Gastrocnemius medialis (tissue), 4 donors: ENCODE data around the gene CIAPIN1.

Experiments used
- POLR2A ChIP-seq, 2 donors: fragments of 450-650 bp; IDR thresholded peaks; one replicate each; pipeline ENCODE4 v1.6.1; 2017; ENCODE audit warnings: antibody characterized with exemption in 2 of 2, mild to moderate bottlenecking in 2 of 2, moderate library complexity in 2 of 2
- TF ChIP-seq, protein P1 (sequence below), 5 experiments: fragments of 450-650 bp in 3 of 5; fragments of 200-600 bp in 2 of 5; sonication (generic) in 2 of 5; IDR thresholded peaks in 4 of 5; conservative IDR thresholded peaks in 1 of 5; 1 replicate in 4 of 5; 2 replicates in 1 of 5; pipeline ENCODE4 v1.5.1; 2016 to 2019; ENCODE audit warnings: antibody characterized with exemption in 5 of 5, mild to moderate bottlenecking in 3 of 5, moderate library complexity in 3 of 5

DNA sequence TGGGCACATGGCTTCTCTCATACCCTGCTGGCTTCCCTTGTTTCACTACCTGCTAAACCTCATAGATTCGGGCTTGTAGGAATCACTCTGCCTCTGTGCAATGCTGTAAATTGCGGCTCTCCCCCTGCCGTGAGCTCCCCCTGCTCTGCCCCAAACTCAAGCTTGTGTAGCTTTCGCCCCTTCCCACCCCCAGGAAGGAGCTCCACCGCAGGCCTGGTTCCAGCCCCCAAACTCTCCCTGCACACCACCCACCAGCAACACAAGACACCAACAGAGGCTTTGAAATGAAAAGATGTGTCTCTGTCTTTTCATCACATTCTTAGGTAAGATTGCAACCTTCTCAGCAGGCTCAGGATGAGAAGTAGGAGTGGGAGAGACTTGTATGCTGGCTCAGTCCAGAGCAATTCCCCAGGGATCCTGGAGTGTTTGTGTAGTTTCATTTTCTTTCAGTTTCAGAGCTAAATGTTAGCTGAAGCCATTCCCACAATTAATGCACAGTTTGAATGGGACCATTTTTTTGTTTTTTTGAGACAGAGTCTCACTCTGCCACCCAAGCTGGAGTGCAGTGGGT lies 60.7 kb downstream of the CIAPIN1 start:
- TF ChIP-seq, protein P1, sequence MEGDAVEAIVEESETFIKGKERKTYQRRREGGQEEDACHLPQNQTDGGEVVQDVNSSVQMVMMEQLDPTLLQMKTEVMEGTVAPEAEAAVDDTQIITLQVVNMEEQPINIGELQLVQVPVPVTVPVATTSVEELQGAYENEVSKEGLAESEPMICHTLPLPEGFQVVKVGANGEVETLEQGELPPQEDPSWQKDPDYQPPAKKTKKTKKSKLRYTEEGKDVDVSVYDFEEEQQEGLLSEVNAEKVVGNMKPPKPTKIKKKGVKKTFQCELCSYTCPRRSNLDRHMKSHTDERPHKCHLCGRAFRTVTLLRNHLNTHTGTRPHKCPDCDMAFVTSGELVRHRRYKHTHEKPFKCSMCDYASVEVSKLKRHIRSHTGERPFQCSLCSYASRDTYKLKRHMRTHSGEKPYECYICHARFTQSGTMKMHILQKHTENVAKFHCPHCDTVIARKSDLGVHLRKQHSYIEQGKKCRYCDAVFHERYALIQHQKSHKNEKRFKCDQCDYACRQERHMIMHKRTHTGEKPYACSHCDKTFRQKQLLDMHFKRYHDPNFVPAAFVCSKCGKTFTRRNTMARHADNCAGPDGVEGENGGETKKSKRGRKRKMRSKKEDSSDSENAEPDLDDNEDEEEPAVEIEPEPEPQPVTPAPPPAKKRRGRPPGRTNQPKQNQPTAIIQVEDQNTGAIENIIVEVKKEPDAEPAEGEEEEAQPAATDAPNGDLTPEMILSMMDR (IDR thresholded peaks at IDR 0.05 in 4 of 5, conservative IDR thresholded peaks at IDR 0.05 in 1 of 5): no peak
- no peak for TF ChIP-seq POLR2A (IDR thresholded peaks at IDR 0.05)
